Activated CD4-positive, alpha-beta T cell treated with anti-CD3 and anti-CD28 coated beads, Interleukin-2, amount 50 U/mL, for 48 hours (primary cell): ENCODE results near the gene ATXN1.

ENCODE experiments used
- DNase-seq, 2 experiments: peaks; one replicate each; pipeline ENCODE4 v3.0.0-alpha.2; 2020

Gene ATXN1

DNA sequence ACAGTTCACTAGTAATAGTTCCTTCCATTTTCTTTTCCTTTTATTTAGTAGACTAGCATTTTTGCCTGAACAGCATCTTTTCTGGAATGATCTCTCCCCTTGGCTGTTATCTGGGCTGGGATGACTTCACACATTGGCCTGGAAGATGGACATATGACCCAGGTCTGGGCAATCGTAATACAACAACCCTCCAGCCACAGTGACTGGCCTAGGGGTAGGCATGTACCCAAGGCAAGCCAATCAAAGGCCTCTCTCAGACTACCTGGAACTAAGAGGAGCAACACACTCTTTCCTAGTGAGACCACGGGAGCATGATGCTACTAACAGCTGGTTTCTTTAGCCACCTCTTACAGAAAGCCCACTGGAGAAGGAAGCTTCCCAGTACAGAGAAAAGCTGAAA is 270.6 kb downstream of the ATXN1 start:
- no peak for DNase-seq

DNA sequence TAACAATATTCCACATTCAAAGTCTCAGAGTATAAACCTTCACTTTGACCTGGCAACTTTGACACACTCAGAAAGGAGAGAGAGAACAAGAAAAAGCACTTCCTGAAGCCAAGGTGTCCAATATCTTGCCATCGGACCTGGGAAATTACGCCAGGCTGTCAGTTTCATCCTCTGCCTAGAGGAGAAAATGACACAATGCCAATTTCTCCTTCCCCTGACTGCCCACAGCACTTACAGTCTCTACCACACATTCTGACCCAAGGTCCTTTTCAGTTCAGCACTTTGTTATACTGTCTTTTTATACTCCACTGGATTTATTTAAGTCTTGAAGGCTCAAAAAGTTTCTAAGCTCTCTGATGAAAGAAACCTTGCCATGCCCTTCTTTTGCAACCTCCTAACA is 272.4 kb downstream of the ATXN1 start:
- DNase-seq: no peak

DNA sequence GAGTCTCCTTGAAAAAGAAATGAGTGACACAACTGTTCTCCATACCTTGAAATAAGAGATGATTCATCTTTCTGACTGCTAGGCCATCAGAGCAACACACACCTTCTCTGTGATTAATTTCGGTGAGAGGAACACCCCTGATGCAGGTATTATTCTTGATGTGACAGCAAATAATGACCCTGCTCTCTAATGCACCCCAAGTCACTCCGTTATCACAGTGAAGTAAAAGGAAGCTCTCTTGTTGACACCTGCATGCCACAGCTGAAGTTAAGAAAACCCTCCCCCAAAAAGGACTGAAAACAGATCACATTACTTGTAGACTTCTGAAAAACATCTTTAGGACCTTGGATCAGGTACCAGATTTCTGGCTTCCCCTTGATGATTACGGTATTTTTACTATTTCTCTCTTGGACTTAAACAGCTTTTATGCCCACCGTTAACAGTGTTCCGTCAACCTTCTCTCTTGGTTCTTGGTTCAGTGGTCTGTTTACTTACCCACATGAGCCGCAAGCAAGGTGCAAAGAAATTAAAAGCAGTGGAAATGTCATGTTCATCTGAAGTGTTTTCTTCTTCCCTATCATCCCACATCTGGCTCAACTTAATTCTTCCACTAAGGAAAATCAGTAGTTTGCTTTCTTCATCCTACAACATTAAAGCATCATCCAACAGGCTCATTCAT is 273.1 kb downstream of the ATXN1 start:
- DNase-seq: no peak

DNA sequence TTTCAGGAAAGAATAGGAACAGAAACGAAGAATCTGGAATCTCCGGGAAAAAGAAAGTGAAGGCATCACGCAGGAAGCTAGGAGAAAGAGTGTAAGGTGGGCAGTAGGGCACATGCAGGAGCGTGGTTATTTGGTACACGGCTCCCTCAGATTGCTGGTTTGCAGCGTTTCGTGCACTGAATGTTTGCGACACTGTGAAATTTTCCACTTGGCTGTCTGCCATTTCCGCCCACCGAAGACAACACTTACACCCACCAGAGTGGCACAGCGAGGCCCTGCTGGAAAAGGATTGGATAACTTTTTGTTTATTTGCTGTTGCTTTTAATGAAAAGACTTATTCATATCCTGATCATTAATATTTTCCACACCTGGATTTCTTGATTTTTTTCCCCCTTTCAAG is 274.6 kb downstream of the ATXN1 start:
- DNase-seq: peak; percentile 49 to 62

DNA sequence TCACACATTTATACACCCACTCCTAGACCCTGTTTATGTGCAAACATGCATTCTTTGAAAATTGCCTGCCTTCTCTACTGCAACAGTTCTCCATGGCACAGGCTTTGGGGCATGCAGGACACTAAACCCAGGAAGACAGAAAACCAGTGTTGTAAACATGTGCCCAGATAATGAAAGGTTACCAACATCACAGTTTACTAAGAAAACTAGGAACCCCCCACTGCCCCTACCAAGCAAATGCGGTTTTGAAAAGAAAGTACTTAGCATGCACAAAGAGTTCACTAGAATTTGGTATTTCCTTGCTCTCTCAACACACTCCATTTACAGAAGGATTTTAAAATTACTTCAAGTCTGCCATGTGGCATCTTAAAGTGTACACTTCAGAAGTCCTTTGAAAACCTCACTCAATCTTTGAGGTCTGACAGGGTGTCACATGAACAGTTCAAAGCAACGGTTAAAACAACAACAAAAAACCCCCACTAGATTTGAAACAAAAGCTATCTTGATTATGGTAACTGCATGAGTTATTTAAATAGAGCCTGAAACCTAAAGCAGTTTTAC is 277.9 kb downstream of the ATXN1 start:
- no peak for DNase-seq

DNA sequence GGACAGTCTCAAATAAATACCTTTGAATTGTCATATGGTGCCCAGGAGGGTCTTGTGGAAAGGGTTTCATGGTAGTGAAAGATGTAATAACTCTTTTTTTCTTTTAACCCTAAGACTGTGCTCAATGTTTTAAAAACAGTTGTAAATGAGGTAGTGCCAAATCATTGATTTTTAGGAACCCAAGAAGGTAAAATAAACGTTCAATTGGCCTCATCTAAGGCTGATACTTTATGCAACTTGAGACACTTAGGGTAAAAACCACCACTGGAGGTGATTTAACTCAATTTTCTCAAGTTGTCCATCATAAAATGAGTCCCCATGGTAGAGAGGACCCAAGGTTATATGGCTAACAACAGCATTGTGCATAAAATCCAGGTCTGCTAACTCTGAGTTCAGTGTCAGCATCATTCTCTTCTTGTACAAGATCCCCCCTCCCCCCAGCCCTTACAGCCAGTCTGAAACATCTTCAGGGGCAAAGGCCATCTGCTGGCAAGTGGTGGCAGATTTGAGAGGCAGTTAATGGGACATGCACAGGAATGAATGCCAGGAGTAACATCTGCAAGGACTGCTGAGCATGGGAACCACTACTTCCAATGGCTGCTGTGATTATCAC is 278.5 kb downstream of the ATXN1 start:
- DNase-seq: no peak

DNA sequence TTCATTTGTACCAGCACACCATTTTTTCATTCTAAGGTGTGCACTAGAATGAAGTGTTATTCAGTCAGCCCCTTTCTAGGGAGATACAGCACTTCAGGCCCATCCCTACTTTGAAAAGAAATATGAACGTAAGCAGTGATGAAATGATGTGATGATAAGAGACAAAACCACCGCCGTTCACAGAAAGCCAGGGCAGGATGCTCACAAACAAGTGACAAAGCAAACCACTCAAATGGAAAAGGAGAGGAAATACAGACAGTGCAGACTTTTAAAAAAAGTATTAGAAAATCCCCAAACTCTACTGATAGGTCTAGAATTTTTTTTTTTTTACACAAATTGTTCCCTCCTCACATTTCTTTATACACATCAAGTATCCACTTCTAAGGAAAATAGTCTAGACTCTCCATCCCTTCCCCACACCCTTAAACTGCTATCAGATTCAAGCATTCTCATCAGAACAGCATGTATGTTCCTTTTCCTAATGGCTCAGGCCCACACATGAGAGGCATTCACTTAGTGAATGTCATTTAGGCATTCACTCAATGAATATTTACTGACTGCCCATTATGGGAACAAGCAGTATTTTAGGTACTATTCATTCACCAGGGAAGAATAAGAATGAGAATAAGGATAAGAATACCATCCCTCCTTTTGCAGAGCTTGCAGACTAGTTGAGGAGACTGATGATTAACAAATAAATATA is 279.4 kb downstream of the ATXN1 start:
- DNase-seq: peak; percentile 41 to 63

DNA sequence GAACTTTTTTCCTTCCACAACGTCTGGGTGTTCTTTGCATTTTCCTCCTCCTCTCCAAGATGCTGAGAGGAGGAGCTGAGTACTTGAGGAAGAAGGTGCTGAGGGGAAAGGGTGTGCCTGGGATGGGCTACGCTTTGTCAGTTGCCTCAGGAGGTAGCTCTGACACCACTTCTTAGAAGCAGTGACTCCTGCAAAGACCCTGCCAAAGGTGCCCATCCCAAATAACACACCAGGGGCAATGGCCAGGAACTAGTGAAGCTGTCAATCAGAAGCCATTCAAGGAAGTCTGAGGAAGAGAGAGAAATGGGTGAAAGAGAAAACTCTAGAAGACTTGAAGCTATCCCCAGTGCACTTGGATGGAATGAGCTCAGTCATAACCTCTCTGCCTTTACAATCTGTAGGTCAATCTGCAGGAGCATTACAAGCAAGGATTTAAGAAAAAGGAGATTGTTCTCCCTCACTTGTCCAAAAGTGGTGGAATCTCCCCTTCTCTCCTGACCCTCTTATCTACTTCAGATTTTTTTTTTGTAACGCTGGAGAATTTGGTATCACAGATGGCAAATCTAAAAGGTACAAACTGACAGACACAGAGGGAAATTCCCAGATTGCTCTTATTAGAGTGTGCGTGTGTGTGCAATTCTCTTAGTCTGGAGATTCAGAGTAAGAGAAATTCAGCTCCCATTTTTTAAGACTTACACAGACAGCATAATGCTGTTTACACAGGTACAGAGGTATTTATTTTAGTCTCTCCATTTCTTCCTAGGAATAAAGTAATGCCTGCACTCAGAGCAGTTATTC is 280.3 kb downstream of the ATXN1 start:
- no peak for DNase-seq

DNA sequence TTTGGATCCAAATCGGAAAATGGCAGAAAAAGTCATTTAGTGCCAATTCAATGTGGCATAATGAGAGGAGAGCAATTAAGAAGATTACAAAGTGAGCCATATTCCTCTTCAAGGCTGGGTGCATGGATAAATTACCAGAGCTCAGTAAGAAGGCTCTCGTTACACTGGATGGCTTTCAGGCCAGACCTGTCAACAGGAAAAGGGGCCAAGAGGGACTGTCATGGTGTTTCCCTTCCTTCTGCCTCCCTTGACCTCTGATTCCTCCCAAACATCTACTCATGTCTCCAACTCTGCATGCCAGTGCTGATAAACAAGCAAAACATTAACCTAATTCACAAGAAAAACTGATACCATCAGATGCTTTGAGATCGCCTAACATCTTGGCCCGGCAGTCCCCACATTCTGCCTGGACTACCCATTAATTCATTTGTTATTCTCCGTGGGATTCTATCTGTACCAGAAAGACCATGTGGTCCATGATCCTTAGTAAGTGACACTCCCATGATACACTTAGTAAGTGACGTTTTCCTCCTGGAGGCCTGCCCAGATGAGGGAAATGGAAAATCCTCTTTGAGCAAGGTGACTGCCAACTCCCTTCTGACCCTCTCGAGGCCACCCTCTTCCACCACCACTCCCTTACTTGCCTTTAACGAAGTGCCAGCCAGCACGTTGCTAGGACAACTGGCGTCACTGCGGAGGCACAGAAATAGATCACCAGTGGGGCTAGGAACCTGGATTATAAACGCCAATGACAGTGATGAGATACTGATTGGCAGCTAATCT is 283.7 kb downstream of the ATXN1 start:
- DNase-seq: no peak

DNA sequence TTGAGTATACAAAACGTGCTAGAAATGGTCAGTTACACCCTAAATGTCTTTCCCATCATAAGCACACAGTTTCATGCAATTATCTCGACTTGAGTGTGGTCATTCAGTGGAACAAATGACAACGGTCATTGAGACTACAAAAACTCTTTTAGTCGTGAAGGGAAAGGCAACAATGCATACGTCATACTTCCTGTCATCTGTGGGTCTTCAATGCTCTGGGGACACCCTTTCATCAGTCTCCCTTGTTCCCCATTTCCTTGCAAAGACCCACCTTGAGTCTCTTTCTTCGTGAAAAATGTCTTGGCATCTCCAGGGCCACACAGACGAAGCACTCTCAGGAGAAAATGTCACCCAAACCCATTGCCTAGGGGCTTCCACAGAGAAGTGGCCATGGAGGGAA is 284.4 kb downstream of the ATXN1 start:
- DNase-seq: no peak

DNA sequence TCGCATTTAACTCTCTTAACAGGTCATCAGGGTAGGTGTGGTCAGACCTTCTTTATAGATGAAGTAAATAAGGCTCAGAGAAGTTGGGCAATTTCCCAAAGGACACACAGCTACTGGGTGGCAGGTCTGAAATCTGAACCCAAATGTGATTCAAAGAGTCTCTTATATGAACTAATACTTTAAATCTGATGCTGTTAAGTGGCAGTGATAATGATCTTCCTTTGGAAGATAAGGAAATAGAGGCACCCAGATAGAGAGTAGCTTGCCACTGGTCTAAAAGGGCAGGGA is 285.8 kb downstream of the ATXN1 start:
- no peak for DNase-seq

DNA sequence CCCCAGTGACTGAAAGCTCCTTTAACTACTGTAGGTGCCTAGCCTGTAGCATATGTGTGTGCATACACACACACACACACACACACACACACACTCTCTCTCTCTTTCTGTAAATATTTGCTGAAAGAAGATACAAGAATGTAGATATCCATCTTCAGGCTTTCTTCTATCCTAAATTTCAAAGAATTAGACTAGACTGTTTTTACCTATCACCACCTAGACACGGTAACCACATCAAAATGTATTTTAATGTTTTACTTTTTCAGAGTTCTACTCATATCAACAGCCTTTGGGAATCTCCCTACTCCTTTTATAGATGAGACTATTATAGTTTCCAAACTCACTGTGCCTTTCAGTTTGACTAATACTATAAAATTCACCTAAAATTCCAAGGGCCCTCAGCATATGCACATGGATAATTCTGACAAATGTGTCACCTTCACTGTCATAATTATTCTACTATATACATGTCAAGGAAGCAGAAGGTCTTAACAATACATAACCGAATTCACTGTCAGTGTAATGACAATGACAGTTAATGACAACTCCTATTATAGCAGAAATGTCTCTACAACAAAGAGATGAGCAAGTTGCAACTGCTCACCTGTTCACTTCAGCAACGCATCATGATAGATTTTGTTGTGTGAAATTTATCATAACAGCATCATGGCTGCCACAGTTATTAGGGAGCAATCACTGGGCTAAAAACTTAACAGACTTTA is 286.3 kb downstream of the ATXN1 start:
- no peak for DNase-seq

DNA sequence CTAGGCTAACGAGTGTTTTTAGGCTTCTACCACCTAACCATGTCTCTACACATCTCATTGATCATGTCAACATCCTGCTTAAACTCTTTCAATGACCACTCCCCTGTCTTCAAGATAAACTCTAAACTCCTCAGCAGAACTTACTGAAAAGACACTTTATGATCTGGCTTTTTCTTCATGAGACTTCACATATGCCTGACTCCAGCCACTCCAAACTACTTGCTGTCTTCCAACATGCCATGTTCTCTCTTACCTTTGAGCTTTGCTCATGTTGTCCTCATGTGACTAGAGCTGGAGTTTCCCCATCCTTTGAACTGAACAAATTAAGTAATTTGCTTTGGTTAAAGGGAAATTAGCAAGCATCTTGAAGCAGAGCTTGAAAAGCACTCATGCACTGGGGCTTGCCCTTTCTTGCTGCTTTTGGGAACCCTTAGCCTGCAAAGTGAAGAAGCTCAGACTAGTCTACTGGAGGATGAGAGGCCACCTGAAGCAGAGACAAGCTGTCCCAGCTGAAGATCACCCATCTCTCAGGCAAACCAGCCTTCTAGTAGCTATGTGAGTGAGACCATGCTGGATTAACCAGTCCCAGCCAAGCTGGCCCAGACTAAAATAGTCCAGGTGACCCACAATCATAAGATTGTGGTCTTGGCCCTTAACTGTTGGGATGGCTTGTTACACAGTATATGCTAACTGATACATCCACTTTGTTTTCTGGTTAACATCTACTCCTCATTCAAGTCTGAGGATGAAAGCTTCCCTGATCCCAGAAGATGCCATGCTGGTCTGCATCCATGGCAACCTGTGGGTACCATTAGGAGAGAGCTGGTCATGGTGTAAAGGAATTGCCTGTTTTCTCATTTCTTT is 287.1 kb downstream of the ATXN1 start:
- DNase-seq: no peak

DNA sequence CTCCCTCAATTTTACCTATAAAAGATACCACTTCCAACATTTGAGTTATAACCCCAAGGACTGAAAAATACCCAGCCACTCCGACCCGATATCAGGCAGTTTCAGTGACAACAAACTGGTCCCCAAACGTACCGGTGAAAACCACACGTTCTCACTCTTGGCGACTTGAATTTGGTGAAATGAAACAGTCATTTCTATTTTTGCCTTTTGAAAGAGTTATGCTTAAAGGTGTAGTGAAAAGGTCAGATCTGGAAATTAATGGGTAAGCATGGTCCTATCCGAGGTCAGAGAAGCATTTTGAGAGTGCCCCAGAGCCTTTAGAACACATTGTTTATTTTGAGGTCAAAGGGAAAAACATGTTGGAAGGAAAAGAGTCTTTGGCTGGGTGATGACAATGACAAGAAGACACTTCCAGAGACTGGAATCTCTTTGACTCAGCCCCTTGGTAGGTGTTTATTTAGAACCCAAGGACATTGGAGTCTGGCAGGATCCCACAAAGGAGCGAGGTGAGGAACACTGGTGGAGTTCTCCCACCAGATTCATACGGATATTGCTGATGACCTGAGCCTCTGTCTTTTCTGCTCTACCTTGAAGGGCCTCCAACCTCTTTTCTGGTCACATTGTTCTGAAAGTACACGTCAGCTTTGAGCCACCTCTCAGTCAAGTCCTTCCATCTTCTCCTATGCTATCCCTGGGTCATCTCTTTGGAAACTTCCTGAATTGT is 287.9 kb downstream of the ATXN1 start:
- peak in 1 of 2 experiments; percentile 42 for DNase-seq

DNA sequence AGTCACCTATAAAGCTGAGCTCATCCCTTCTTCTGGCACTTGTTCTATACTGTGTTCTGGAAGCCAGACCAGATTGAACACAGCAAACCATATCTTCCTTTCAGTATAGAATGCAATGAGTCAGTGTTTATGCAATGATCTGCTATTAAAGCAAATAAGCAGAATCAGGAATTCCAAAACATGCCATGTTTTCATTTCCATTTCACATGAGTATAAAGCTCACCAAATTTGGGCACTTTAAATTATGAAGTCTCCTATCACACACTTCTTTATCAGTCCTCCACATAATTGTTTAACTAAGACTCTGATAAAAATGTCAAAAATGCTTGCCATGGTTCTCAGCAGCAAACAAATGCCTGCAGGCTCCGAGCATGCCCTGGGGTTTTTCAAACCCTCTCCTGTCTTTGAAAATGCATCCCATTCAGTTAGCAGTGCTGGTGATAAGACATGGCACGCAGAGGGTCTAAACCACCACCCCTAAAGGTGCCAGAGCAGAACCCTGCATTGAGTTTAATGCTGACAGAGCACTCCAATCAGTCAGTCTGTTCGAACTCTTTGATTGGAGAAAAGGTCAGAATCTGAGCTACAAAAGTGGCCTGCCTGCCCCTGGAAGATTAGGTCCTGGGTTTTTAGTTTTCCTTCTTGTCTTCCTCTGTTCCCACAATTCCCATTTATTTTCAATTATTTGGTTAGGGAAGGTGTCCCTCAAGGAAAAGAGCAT is 288.8 kb downstream of the ATXN1 start:
- no peak for DNase-seq

DNA sequence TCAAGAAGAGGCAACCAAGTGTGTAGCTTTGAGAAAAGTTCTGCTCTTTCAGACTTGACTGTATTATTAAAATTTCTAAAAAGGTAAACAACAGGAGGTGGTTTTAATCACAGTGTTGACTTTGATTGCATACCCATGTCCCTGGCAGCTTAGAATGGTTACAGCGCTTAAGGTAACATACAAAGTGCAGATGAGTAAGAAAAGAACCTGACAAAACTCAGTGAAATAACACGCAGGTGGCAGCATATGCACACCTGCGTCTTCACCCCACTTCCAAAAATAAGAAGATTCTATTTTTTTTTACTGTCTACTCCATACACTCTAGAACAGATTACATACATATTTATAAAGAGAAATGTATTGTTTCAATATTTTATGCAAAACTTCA is 289.4 kb downstream of the ATXN1 start:
- DNase-seq: no peak

DNA sequence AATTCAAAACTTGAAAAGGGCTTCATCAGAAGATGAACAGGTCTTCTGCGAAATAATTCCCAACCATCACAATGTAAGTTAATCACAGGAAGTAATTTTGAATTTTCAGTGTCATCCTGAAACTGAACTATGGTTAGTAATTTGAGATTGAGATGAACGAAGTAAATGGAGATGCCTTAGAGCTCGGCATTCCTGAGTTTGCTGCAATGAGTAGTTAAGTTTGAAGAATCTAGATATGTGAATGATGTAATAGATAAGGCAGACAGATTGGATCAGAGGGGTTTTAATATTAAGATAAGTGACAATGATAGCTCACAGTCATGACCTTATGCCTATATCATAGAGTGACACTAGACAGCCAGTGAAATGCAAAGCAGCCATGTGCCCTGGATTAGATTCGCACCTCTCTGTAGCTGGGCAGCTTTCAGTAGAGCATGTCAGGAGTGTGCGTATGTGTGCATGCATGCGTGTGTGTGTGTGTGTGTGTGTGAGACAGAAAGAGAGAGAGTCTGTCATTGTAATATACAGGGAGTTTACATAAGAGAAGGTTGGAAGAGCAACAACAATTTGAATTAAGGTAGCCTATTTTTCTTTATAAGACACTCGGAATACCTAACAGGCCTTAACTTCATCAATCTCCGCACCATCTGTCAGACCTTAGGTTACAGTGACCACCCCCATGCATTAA is 289.9 kb downstream of the ATXN1 start:
- no peak for DNase-seq

DNA sequence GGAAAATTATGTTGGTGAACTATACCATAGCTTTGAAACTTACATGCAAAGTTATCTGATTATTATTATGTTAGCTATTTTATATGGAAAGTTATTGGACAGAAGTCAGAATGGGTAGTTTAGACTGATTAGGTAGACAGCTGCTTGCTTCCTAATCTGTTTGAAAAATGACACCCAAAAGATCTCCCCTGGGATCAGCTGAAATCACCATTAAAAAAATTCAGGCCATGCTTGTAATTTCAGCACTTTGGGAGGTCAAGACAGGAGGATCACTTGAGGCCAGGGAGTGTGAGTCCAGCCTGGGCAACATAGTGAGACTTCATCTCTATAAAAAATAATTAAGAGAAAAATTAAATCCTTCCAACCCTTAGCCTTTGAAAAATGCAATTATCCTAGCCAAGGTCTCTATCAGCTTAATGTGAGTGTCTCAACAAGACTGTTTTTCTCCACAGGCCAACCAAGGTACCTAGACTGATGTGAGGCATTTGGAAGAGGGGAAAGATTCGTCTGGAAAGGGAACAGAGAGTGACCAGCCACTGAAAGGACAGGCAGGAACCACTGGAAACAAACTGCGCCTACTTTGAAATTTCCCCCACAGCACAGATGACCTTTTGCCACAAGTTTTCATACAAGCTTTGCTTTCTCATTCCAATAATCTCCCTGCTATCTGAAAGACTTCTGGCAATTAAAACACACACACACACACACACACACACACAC is 290.6 kb downstream of the ATXN1 start:
- DNase-seq: no peak
